HepG2 (cell line): ENCODE results near the gene SOBP. TPM values are rescaled to one million over a fixed set of nuclear protein-coding genes. Genes with fewer than 3 reads are reported as not detected.

ENCODE experiments used
- ARID2 ChIP-seq: sonication (generic); formaldehyde crosslinking; IDR thresholded peaks from 2 replicates; pipeline ENCODE4 v1.8.1; 2022; ENCODE audit warnings: mild to moderate bottlenecking, missing genetic modification reagents, borderline replicate concordance
- ASH2L ChIP-seq: fragments of 300-600, 200-600 bp; sonication (generic); IDR thresholded peaks from 2 replicates; pipeline ENCODE4 v1.7.0; 2017; ENCODE audit warnings: low read depth, mild to moderate bottlenecking, moderate library complexity, mixed read lengths, low read length; ENCODE audit not compliant: insufficient read length
- ATF1 ChIP-seq: IDR thresholded peaks from 2 replicates; pipeline ENCODE4 v1.6.1; 2016; ENCODE audit warnings: mild to moderate bottlenecking, control low read depth
- ETV5 ChIP-seq: IDR thresholded peaks from 2 replicates; pipeline ENCODE4 v1.6.1; 2018; ENCODE audit warnings: missing biosample characterization, missing genetic modification reagents, inconsistent platforms, borderline replicate concordance
- FOSL1 ChIP-seq: sonication (generic); formaldehyde crosslinking; IDR thresholded peaks from 2 replicates; pipeline ENCODE4 v1.9.0; 2021; ENCODE audit warnings: missing genetic modification reagents, borderline replicate concordance
- HDAC6 ChIP-seq: fragments of 200-600 bp; sonication (generic); IDR thresholded peaks from 2 replicates; pipeline ENCODE4 v1.7.0; 2017; ENCODE audit warnings: mild to moderate bottlenecking, antibody characterized with exemption, low read length, low read depth
- HOXA3 ChIP-seq: sonication (generic); formaldehyde crosslinking; IDR thresholded peaks from 2 replicates; pipeline ENCODE4 v1.5.0; 2020; ENCODE audit warnings: missing genetic modification reagents
- KLF12 ChIP-seq: sonication (generic); formaldehyde crosslinking; IDR thresholded peaks from 2 replicates; pipeline ENCODE4 v1.4.0; 2020; ENCODE audit warnings: missing genetic modification reagents, borderline replicate concordance
- KMT2B ChIP-seq: IDR thresholded peaks from 2 replicates; pipeline ENCODE4 v1.6.1; 2016; ENCODE audit warnings: missing genetic modification reagents, missing compliant biosample characterization
- MAX ChIP-seq: IDR thresholded peaks from 2 replicates; pipeline ENCODE4 v1.6.1; 2012; ENCODE audit warnings: inconsistent platforms
- MBD4 ChIP-seq: IDR thresholded peaks from 2 replicates; pipeline ENCODE4 v1.6.1; 2012; ENCODE audit warnings: low read length, inconsistent platforms, borderline replicate concordance
- MED8 ChIP-seq: sonication (generic); formaldehyde crosslinking; IDR thresholded peaks from 2 replicates; pipeline ENCODE4 v1.8.1; 2023; ENCODE audit warnings: mild to moderate bottlenecking, missing genetic modification reagents; ENCODE audit not compliant: insufficient replicate concordance
- MTF2 ChIP-seq: sonication (generic); formaldehyde crosslinking; IDR thresholded peaks from 2 replicates; pipeline ENCODE4 v1.5.0; 2020; ENCODE audit warnings: missing genetic modification reagents, borderline replicate concordance
- PCBP2 ChIP-seq: fragments of 200-400 bp; formaldehyde crosslinking; optimal IDR thresholded peaks from 2 replicates; pipeline ENCODE3; 2018; ENCODE audit warnings: low read length, low read depth; ENCODE audit not compliant: poor library complexity, severe bottlenecking
- PPARG ChIP-seq: conservative IDR thresholded peaks from 2 replicates; pipeline ENCODE4 v1.6.1; 2016; ENCODE audit warnings: missing biosample characterization, missing genetic modification reagents
- PTBP1 ChIP-seq: fragments of 200-400 bp; formaldehyde crosslinking; IDR thresholded peaks from 2 replicates; pipeline ENCODE4 v1.6.1; 2018; ENCODE audit warnings: low read length, low read depth; ENCODE audit not compliant: poor library complexity, severe bottlenecking
- SMAD3 ChIP-seq: sonication (generic); formaldehyde crosslinking; IDR thresholded peaks from 2 replicates; pipeline ENCODE4 v1.4.0; 2020; ENCODE audit warnings: missing genetic modification reagents
- SNAI1 ChIP-seq: sonication (generic); formaldehyde crosslinking; IDR thresholded peaks from 2 replicates; pipeline ENCODE4 v1.5.0; 2020; ENCODE audit warnings: mild to moderate bottlenecking, missing genetic modification reagents, borderline replicate concordance
- TFDP1 ChIP-seq: IDR thresholded peaks from 2 replicates; pipeline ENCODE4 v1.6.1; 2016; ENCODE audit warnings: missing compliant biosample characterization, missing genetic modification reagents, borderline replicate concordance
- ZBTB42 ChIP-seq: sonication (generic); formaldehyde crosslinking; IDR thresholded peaks from 2 replicates; pipeline ENCODE4 v1.5.0; 2020; ENCODE audit warnings: mild to moderate bottlenecking, missing genetic modification reagents
- ZNF160 ChIP-seq: sonication (generic); formaldehyde crosslinking; IDR thresholded peaks from 2 replicates; pipeline ENCODE4 v1.8.0; 2022; ENCODE audit warnings: mild to moderate bottlenecking, inconsistent platforms, missing genetic modification reagents
- ZNF230 ChIP-seq: sonication (generic); formaldehyde crosslinking; IDR thresholded peaks from 2 replicates; pipeline ENCODE4 v1.4.0; 2020; ENCODE audit warnings: mild to moderate bottlenecking, missing genetic modification reagents
- ZNF33B ChIP-seq: sonication (generic); formaldehyde crosslinking; IDR thresholded peaks from 2 replicates; pipeline ENCODE4 v1.5.1; 2020; ENCODE audit warnings: mild to moderate bottlenecking, missing genetic modification reagents
- ZNF441 ChIP-seq: sonication (generic); formaldehyde crosslinking; IDR thresholded peaks from 2 replicates; pipeline ENCODE4 v1.7.0; 2021; ENCODE audit warnings: missing genetic modification reagents, borderline replicate concordance
- ZNF446 ChIP-seq: sonication (generic); formaldehyde crosslinking; IDR thresholded peaks from 2 replicates; pipeline ENCODE4 v1.5.0; 2020; ENCODE audit warnings: mild to moderate bottlenecking, missing genetic modification reagents
- ZNF451 ChIP-seq: sonication (generic); formaldehyde crosslinking; IDR thresholded peaks from 2 replicates; pipeline ENCODE4 v1.5.0; 2020; ENCODE audit warnings: mild to moderate bottlenecking, missing genetic modification reagents
- ZNF570 ChIP-seq: sonication (generic); formaldehyde crosslinking; IDR thresholded peaks from 2 replicates; pipeline ENCODE4 v1.4.0; 2020; ENCODE audit warnings: mild to moderate bottlenecking, missing genetic modification reagents, borderline replicate concordance
- ZNF639 ChIP-seq: conservative IDR thresholded peaks from 2 replicates; pipeline ENCODE4 v1.6.1; 2018; ENCODE audit warnings: missing genetic modification reagents
- ZNF737 ChIP-seq: sonication (generic); formaldehyde crosslinking; IDR thresholded peaks from 2 replicates; pipeline ENCODE4 v1.5.0; 2020; ENCODE audit warnings: missing genetic modification reagents, mild to moderate bottlenecking, borderline replicate concordance
- ZSCAN9 ChIP-seq: IDR thresholded peaks from 2 replicates; pipeline ENCODE4 v1.6.1; 2016; ENCODE audit warnings: borderline replicate concordance
- ZZZ3 ChIP-seq: sonication (generic); formaldehyde crosslinking; IDR thresholded peaks from 2 replicates; pipeline ENCODE4 v1.4.0; 2020; ENCODE audit warnings: missing genetic modification reagents, mild to moderate bottlenecking, borderline replicate concordance
- polyA plus RNA-seq, 8 experiments: library from polyadenylated mRNA; depleted of rRNA in 3 of 8; stranded (reverse) in 7 of 8; unstranded in 1 of 8; fragments of >200 nt; fragmentation: Illumina TruSeq in 4 of 8; extraction: Trizol in 4 of 8; gene quantifications; 2 replicates each; pipeline versions ENCODE4 v1.2.1 to v1.2.3, GENCODE V29; 2011 to 2016; ENCODE audit warnings: low read depth in 4 of 8, missing spikeins in 1 of 8, mixed read lengths in 1 of 8; ENCODE audit not compliant: insufficient read depth in 1 of 8
- total RNA-seq, 5 experiments: library from RNA; depleted of rRNA; stranded (reverse); fragments of >200 nt; fragmentation: Illumina TruSeq; extraction: Trizol; gene quantifications; 2 replicates each; pipeline ENCODE4 v1.2.3, GENCODE V29; 2016; ENCODE audit warnings: low read depth in 1 of 5

The SOBP gene
- total and polyA plus RNA-seq, 2 of the 13 experiments (the other 11 are each of a cell fraction or from before 2014, with no cell fraction given): 1.5 to 6.9 TPM

- TF ChIP-seq ZZZ3 (CRISPR knock-in tag) (no peak), ZNF737 (CRISPR knock-in tag) (no peak), ZNF33B (no peak), ETV5 (CRISPR knock-in tag) (peak; percentile 82; the same call in 1 of the 2 replicates), SNAI1 (CRISPR knock-in tag) (no peak), PTBP1 (no peak), ZNF451 (CRISPR knock-in tag) (no peak; the same call in 1 of the 2 replicates), ATF1 (CRISPR knock-in tag) (0 out of 2 replicates have a peak, but pooled peaks have one; percentile 23), ASH2L (peak; percentile 93), ZNF570 (CRISPR knock-in tag) (no peak), HOXA3 (CRISPR knock-in tag) (peak; percentile 87), KMT2B (peak; percentile 74), PCBP2 (no peak), MBD4 (no peak), ZBTB42 (CRISPR knock-in tag) (no peak), KLF12 (CRISPR knock-in tag) (no peak), PPARG (CRISPR knock-in tag) (peak; percentile 77), SMAD3 (CRISPR knock-in tag) (peak; percentile 96), ZSCAN9 (CRISPR knock-in tag) (peak; percentile 87; the same call in 1 of the 2 replicates), TFDP1 (CRISPR knock-in tag) (0 out of 2 replicates have a peak, but pooled peaks have one; percentile 42), MED8 (CRISPR knock-in tag) (peak; percentile 43), MAX (peak; percentile 88), ZNF441 (CRISPR knock-in tag) (0 out of 2 replicates have a peak, but pooled peaks have one; percentile 47), HDAC6 (no peak), FOSL1 (peak; percentile 43; the same call in 1 of the 2 replicates), ARID2 (CRISPR knock-in tag) (no peak), MTF2 (CRISPR knock-in tag) (no peak), ZNF230 (CRISPR knock-in tag) (0 out of 2 replicates have a peak, but pooled peaks have one; percentile 48), ZNF446 (CRISPR knock-in tag) (no peak), ZNF160 (CRISPR knock-in tag) (no peak), ZNF639 (CRISPR knock-in tag) (no peak)
These were observed 49.5 kb downstream of the SOBP start (continued) for GRCh38 chr6:107539409-107539808.
